NT2/D1 (cell line): Measurements from ENCODE around the gene ATP8B1.

Experiments used
- SUZ12 ChIP-seq: IDR thresholded peaks from 2 replicates; pipeline ENCODE4 v1.6.1; 2011; ENCODE audit not compliant: insufficient read length, insufficient read depth; ENCODE audit errors: extremely low read depth
- YY1 ChIP-seq: IDR thresholded peaks from 2 replicates; pipeline ENCODE4 v1.6.1; 2011; ENCODE audit not compliant: insufficient read length, insufficient read depth
- ZNF274 ChIP-seq: IDR thresholded peaks from 2 replicates; pipeline ENCODE4 v1.6.1; 2011; ENCODE audit warnings: mild to moderate bottlenecking, low read depth, low read length

DNA sequence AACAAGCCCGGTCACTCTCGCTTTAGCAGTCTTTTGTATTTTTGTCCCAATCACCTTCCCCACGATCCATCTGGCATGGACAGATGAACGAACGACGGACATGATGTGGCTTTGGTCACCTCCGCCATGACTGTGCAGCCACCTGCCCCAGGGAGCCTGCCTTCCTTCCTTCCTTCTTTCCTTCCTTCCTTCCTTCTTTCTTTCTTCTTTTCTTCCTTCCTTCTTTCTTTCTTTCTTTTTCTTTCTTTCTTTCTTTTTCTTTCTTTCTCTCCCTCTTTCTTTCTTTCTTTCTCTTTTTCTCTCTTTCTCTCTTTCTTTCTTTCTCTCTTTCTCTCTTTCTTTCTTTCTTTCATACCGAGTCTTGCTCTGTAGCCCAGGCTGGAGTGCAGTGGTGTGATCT is 39.0 kb downstream of the ATP8B1 start:
- no peak for TF ChIP-seq ZNF274
- no peak for TF ChIP-seq SUZ12
- no peak for TF ChIP-seq YY1
